Endothelial cell of umbilical vein (primary cell): ENCODE data around the gene NTN5. TPM values are rescaled to one million over a fixed set of nuclear protein-coding genes. Genes with fewer than 3 reads are reported as not detected.
A peak's percentile ranks its signal among the peaks of the same experiment; 100 is the strongest.

ENCODE experiments used
- BruUV-seq: library from RNA; stranded (reverse); fragments of 400-500 nt; replicated peaks from 2 replicates; lab custom pipeline; 2021; lab: Mats Ljungman, UMichigan
- CTCF ChIA-PET: fragments of 300-600, 350-600 bp; sonication (Branson Sonifier 250); formaldehyde crosslinking; loops from one replicate; lab custom pipeline; 2021; ENCODE audit warnings: antibody characterized with exemption, inconsistent platforms; lab: Charles Lee
- POLR2A ChIA-PET: fragments of 300-600, 350-600 bp; sonication (Branson Sonifier 250); formaldehyde crosslinking; loops from one replicate; lab custom pipeline; 2021; ENCODE audit warnings: antibody characterized with exemption, inconsistent platforms; lab: Charles Lee
- DNase-seq: peaks from one replicate; pipeline ENCODE4 v3.0.0-alpha.2; 2011; ENCODE audit warnings: low read depth, low spot score
- FAIRE-seq: peaks from 2 replicates; lab custom pipeline; 2011; peaks lifted over from hg19 to GRCh38; lab: Jason Lieb, UNC
- H2AFZ ChIP-seq: 2 replicates; pipeline ENCODE4 v1.6.0; 2012; ENCODE audit warnings: low read depth, low read length, control low read depth, inconsistent platforms
- H3K27ac ChIP-seq: 2 replicates; pipeline ENCODE4 v1.5.1; 2011; ENCODE audit warnings: low read depth, mild to moderate bottlenecking, control low read depth, low read length, moderate library complexity; ENCODE audit not compliant: insufficient read depth
- H3K27me3 ChIP-seq, 2 experiments: 2 replicates each; pipeline versions ENCODE4 v1.6.0 to v1.6.1; 2011; ENCODE audit warnings: low read length in 2 of 2, mixed read lengths in 1 of 2; ENCODE audit not compliant: control insufficient read depth in 2 of 2, insufficient read depth in 2 of 2
- H3K36me3 ChIP-seq, 2 experiments: 2 replicates in 1 of 2; 3 replicates in 1 of 2; pipeline ENCODE4 v1.5.1; 2011; ENCODE audit warnings: low read length in 2 of 2, mild to moderate bottlenecking in 1 of 2, moderate library complexity in 1 of 2; ENCODE audit not compliant: control insufficient read depth in 2 of 2, insufficient read depth in 2 of 2; ENCODE audit errors: extremely low read depth in 1 of 2
- H3K4me1 ChIP-seq: 3 replicates; pipeline ENCODE4 v1.5.1; 2011; ENCODE audit warnings: mild to moderate bottlenecking, low read length; ENCODE audit not compliant: control insufficient read depth, insufficient read depth; ENCODE audit errors: extremely low read depth
- H3K4me2 ChIP-seq: 2 replicates; pipeline ENCODE4 v1.6.1; 2011; ENCODE audit warnings: low read length, control low read depth, mixed read lengths; ENCODE audit not compliant: insufficient read depth
- H3K4me3 ChIP-seq, 3 experiments: fragments of 200-600 bp in 1 of 3; sonication (generic), shearing (Covaris generic) in 1 of 3; replicated peaks in 1 of 3; 2 replicates each; pipeline ENCODE4 v1.5.1; 2011 to 2016; ENCODE audit warnings: control low read depth in 3 of 3, low read length in 3 of 3, mild to moderate bottlenecking in 2 of 3, inconsistent platforms in 1 of 3, low read depth in 1 of 3, moderate library complexity in 1 of 3; ENCODE audit not compliant: insufficient read depth in 1 of 3
- H3K79me2 ChIP-seq: 2 replicates; pipeline ENCODE4 v1.6.0; 2012; ENCODE audit warnings: low read length, inconsistent platforms; ENCODE audit not compliant: control insufficient read depth, insufficient read depth
- H3K9ac ChIP-seq: replicated peaks from 2 replicates; pipeline ENCODE3; 2011; ENCODE audit warnings: low read length, control low read depth; ENCODE audit not compliant: insufficient read depth; ENCODE audit errors: extremely low read depth
- H3K9me1 ChIP-seq: replicated peaks from 3 replicates; pipeline ENCODE4 v1.6.0; 2011; ENCODE audit warnings: mild to moderate bottlenecking, low read length; ENCODE audit not compliant: control insufficient read depth, insufficient read depth; ENCODE audit errors: extremely low read depth
- H3K9me3 ChIP-seq: replicated peaks from 2 replicates; pipeline ENCODE4 v1.5.1; 2012; ENCODE audit warnings: low read length, inconsistent platforms; ENCODE audit not compliant: control insufficient read depth, insufficient read depth
- H4K20me1 ChIP-seq: replicated peaks from 2 replicates; pipeline ENCODE3; 2011; ENCODE audit warnings: mild to moderate bottlenecking, low read length; ENCODE audit not compliant: control insufficient read depth, insufficient read depth; ENCODE audit errors: extremely low read depth
- FOS ChIP-seq: IDR thresholded peaks from 2 replicates; pipeline ENCODE4 v1.6.1; 2011; ENCODE audit warnings: mild to moderate bottlenecking, low read length, moderate library complexity, borderline replicate concordance; ENCODE audit not compliant: insufficient read depth
- JUN ChIP-seq: IDR thresholded peaks from 2 replicates; pipeline ENCODE4 v1.6.1; 2011; ENCODE audit warnings: borderline replicate concordance, low read depth; ENCODE audit not compliant: insufficient read length, insufficient read depth
- MYC ChIP-seq: IDR thresholded peaks from one replicate; pipeline ENCODE4 v1.6.1; 2011; ENCODE audit warnings: mild to moderate bottlenecking, low read depth, low read length
- POLR2AphosphoS5 ChIP-seq: IDR thresholded peaks from 2 replicates; pipeline ENCODE4 v1.6.1; 2012; ENCODE audit warnings: low read depth, mild to moderate bottlenecking, control low read depth, low read length, moderate library complexity; ENCODE audit not compliant: insufficient read depth
- dilution Hi-C: fragments of 300-500 bp; cut with MboI; formaldehyde crosslinking; loops from one replicate; pipeline ENCODE4 v1.15.0; 2019; ENCODE audit warnings: low sequenced_read_pairs; ENCODE audit not compliant: extremely low pct_ligation_motif_present
- intact Hi-C: fragments of 100-400 bp; cut with micrococcal nuclease; formaldehyde crosslinking; loops from one replicate; pipeline ENCODE4 v1.10.0; 2022
- polyA plus RNA-seq, 4 experiments: library from polyadenylated mRNA; depleted of rRNA in 3 of 4; stranded (reverse) in 3 of 4; unstranded in 1 of 4; fragments of >200 nt; gene quantifications; 2 replicates each; pipeline versions ENCODE4 v1.2.1 to v1.2.3, GENCODE V29; 2011 to 2012; ENCODE audit warnings: missing spikeins in 1 of 4
- total RNA-seq: library from RNA; stranded (reverse); gene quantifications from 2 replicates; pipeline ENCODE4 v1.2.3, GENCODE V29; 2021
- TF ChIP-seq, protein P1 (sequence below), 2 donors: IDR thresholded peaks; 1 replicate in 1 of 2; 2 replicates in 1 of 2; pipeline ENCODE4 v1.5.1; 2011; ENCODE audit warnings: low read length in 2 of 2, mild to moderate bottlenecking in 2 of 2, moderate library complexity in 2 of 2, control low read depth in 1 of 2, inconsistent platforms in 1 of 2, low read depth in 1 of 2; ENCODE audit not compliant: insufficient read depth in 1 of 2; ENCODE audit errors: extremely low read depth in 1 of 2

NTN5 gene
- total and polyA plus RNA-seq, 2 donors (not counting 3 experiments of a cell fraction or from before 2014, with no cell fraction given), result 0.11 TPM; not detected in 1

DNA sequence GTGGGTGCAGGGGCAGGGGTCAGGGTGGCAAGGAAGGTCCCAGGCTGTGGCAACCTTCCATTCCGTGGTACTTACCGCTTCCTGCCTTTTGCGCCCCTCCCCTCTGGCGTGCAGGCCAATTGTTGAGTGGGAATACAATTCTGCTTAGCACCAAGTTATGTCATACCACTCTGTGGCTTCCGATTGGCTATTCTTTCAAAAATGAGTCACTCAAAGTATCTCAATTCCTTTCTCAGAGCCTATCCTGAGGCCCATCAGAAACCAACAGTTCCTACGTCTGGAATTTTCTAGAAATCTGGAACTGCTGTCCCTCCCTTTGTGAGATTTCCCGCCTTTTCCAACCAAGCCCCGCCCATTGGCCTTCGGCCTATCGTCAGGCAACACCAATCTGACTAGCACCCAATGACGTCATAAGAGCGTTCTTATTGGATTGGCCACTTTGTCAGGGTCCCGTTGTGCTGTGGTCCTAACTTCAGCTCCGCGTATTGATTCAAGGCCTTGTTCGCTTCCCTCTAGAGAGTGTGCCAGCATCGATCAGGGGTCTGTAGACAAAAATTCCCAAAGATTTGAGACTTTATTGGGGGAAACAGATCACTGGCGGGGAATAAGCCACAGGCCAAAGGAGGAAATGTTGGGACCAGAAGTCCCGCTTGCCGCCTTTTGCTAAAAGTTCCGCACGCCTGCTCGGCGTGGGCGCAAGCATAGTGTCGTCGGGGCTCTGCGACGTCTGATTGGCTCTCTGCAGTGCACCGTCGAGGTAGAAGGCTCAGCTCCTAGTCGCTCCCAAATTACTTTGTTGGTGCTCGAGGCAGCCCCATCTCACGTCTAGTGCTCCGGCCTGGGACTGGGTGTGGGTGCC lies 11.7 kb downstream of the NTN5 start:
- no peak overlapping the region for H3K4me3 ChIP-seq
- BruUV-seq, result no TSS peak
- H4K20me1 ChIP-seq, result no peaks in the 10 kb centered on the region
- no peaks in the 10 kb centered on the region for H3K9me3 ChIP-seq
- H2AFZ ChIP-seq, result no peak overlapping the region
- no peak overlapping the region for H3K9ac ChIP-seq
- H3K79me2 ChIP-seq, result no peaks in the 10 kb centered on the region
- dilution Hi-C loops (no loop called here), intact Hi-C loops (no loop called here)
- H3K4me1 ChIP-seq, result peaks cover 2% of the 10 kb centered on the region
- no peak overlapping the region for H3K4me2 ChIP-seq
- FAIRE-seq (peak; percentile 98), DNase-seq (peak; percentile 96)
- ChIA-PET CTCF (no interaction called here), POLR2A (no interaction called here)
- no peaks in the 10 kb centered on the region for H3K36me3 ChIP-seq
- H3K9me1 ChIP-seq, result no peaks in the 10 kb centered on the region
- TF ChIP-seq FOS (peak; percentile 60), JUN (peak; percentile 58), MYC (no peak), POLR2AphosphoS5 (no peak)
- TF ChIP-seq, protein P1, sequence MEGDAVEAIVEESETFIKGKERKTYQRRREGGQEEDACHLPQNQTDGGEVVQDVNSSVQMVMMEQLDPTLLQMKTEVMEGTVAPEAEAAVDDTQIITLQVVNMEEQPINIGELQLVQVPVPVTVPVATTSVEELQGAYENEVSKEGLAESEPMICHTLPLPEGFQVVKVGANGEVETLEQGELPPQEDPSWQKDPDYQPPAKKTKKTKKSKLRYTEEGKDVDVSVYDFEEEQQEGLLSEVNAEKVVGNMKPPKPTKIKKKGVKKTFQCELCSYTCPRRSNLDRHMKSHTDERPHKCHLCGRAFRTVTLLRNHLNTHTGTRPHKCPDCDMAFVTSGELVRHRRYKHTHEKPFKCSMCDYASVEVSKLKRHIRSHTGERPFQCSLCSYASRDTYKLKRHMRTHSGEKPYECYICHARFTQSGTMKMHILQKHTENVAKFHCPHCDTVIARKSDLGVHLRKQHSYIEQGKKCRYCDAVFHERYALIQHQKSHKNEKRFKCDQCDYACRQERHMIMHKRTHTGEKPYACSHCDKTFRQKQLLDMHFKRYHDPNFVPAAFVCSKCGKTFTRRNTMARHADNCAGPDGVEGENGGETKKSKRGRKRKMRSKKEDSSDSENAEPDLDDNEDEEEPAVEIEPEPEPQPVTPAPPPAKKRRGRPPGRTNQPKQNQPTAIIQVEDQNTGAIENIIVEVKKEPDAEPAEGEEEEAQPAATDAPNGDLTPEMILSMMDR (IDR thresholded peaks at IDR 0.05; ENCODE audit: extremely low read depth in 1 of 2, insufficient read depth in 1 of 2, low read depth in 1 of 2, low read length in 2 of 2), result no peak
- peaks cover 0 to 2% of the 10 kb centered on the region in 2 experiments for H3K27me3 ChIP-seq
- H3K27ac ChIP-seq, result peak overlapping the region; percentile 19
